22Rv1 (cell line): Measurements from ENCODE around the gene VEGFA.

ENCODE experiments used
- ZFX ChIP-seq: fragments of 450-650 bp; IDR thresholded peaks from 2 replicates; pipeline ENCODE4 v1.6.1; 2017; ENCODE audit warnings: antibody characterized with exemption, borderline replicate concordance
- TF ChIP-seq, protein P1 (sequence below): fragments of 450-650 bp; IDR thresholded peaks from 2 replicates; pipeline ENCODE4 v1.5.1; 2017; ENCODE audit warnings: mild to moderate bottlenecking

DNA sequence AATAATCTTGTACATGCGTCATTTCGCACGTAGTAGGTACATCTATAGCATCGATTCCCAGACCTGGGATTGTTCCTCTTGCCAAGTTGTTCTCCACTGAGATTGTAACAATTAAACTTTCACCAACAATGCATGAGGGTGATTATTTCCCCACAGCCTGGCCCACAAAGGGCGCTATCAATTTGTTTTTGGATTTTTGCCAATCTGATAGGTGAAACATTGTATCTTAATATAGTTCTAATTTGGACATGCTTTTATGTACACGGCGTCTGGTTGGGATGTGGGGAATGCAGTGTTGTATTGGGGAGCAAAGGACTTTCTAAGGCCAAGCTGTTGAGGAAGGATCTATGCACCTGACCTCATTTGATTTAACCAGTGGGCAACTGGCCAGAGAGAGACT is 59.5 kb downstream of the VEGFA start:
- TF ChIP-seq, protein P1, sequence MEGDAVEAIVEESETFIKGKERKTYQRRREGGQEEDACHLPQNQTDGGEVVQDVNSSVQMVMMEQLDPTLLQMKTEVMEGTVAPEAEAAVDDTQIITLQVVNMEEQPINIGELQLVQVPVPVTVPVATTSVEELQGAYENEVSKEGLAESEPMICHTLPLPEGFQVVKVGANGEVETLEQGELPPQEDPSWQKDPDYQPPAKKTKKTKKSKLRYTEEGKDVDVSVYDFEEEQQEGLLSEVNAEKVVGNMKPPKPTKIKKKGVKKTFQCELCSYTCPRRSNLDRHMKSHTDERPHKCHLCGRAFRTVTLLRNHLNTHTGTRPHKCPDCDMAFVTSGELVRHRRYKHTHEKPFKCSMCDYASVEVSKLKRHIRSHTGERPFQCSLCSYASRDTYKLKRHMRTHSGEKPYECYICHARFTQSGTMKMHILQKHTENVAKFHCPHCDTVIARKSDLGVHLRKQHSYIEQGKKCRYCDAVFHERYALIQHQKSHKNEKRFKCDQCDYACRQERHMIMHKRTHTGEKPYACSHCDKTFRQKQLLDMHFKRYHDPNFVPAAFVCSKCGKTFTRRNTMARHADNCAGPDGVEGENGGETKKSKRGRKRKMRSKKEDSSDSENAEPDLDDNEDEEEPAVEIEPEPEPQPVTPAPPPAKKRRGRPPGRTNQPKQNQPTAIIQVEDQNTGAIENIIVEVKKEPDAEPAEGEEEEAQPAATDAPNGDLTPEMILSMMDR = no peak
- no peak for TF ChIP-seq ZFX
